ENCODE data around the gene RELL2.

GRCh38 chr5:141609044-141609443 is 27.8 kb upstream of the RELL2 start:
- no peak for TF ChIP-seq POLR2AphosphoS5 (IDR thresholded peaks at IDR 0.05; ENCODE audit: low read depth, low read length)
- no peak for TF ChIP-seq REST (IDR thresholded peaks at IDR 0.05; ENCODE audit: insufficient read depth in 1 of 2, low read depth in 2 of 2, low read length in 2 of 2)
- TF ChIP-seq TAF1 (IDR thresholded peaks at IDR 0.05; ENCODE audit: borderline replicate concordance, insufficient read depth, low read length): no peak

Data from PFSK-1 (cell line).